Brain pericyte (primary cell): ENCODE data around the gene GALNT5.

ENCODE experiments used
- DNase-seq: peaks from one replicate; pipeline ENCODE4 v3.0.0-alpha.2; 2012; ENCODE audit warnings: low read depth, low spot score

GALNT5 gene

DNA sequence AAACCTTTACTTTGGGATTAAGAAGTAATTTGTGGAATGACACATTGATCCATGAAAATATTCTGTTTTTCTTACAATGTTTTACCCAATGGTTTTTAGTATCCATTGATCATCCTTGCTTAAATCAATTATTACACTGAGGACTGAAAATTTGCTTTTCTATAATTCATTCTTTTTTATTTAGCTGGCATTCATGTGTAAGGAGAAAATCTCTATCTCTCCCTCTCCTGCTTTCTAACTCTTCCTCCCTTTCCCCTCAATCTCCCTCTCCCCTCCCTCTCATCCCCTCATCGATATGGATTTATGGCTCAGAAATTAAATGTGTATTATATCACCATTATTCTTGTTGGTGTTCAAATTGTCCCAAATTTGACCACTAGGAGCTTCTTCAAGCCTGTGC, 29.7 kb downstream of the GALNT5 start:
- no peak for DNase-seq

DNA sequence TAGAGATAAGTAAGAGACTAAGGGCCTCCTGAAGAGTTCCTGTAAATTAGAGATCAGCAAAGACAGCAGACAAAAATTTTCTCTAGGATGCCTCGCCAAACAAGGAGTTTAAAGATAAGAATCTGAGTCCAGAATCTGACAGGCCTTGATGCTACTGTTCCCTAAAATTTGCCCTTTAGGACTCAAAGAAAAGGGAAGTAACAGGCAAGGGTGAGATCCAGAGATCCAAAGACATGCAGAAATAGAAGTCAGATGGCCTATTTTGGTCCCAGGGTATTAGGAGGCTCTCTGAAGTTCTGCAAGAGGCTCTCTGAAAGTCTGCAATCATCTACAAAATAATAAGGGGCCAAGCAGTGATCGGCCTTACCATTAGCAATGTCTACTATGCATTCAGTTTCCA, 33.0 kb downstream of the GALNT5 start:
- no peak for DNase-seq

DNA sequence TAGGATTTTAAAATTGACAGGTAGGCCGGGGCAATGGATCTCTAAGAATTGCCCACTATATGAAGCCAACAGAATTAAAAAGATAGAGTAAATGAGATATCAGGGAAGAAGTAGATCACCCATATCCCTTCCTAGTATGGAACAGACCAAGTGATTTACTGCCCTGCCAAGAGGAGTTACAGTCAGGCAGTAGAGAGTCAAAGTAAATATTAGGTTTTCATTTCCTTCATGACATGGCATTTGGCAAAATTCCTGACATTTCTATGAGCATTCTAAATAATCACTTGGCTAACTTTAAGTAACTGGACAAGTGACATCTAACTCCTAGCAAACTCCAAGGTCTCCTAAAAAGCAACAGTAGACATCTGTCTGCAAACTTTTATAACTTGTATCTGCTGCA, 33.5 kb downstream of the GALNT5 start:
- no peak for DNase-seq

DNA sequence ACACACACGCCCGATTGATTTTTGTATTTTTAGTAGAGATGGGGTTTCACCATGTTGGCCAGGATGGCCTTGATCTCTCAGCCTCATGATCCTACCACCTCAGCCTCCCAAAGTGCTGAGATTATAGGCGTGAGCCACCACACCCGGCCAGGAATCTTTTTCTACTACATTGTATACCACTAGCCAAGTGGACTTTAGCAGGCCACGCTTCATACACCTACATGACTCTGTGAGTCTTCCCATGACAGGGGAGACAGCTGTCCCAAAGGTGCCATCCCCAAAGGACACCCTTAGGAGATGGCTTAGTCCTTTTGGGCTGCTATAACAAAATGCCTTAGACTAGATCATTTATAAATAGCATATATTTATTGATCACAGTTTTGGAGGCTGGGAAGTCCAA, 35.3 kb downstream of the GALNT5 start:
- DNase-seq: no peak

DNA sequence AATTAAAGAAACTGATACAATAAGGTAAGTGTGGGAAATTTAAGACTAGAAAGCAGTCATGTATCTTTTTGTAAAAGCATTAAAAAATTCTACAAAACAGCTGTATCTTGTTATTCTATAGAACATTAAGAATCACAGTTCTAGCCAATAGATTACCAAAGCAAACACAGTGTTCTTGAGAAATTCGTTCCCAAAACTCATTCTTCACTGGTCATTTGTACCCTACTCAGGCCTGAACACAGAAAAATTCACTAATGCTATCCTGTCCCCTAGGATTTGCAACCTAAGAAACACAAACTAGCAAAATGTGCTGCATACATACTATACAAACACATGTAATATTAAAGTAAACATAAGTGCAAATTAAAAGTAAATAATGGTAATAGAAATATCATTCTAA, 39.0 kb downstream of the GALNT5 start:
- DNase-seq: no peak

DNA sequence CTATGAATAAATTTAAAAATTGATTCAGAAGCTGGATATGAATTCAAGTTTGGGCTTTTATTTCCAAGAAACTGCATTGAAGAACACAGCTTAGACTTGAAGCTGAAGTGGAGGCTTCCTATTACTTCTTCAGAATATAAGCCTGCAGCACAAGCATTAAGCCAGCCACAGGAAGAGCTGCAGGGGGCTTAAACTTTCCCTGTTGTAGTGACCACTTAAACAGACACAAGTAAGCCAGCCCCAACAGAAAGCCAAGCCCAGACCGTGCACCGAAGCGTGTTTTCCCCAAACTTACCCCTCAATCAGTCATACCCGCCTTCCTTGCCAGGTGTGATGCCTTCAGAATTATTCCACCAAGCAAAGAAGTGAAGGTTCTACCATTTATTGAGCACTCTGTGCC, 39.5 kb downstream of the GALNT5 start:
- no peak for DNase-seq

DNA sequence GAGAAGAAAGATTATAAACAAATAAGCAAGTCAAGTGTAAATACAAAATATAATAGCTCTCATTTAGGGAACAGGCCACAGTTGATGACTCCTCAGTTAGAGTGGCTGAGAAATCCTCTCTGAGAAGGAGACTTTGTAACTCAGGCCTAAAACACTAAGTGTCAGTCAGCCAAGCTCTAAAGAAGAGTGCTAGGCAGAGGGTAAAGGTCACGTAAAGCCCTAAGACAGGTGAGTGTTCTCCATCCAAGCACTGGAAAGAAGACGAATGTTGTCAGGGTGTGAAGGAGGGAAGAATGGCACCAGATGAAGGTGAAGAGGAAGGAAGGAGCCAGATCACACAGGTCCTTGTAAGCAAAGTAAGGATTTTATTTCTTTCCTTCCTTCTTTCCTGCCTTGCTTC, 43.8 kb downstream of the GALNT5 start:
- no peak for DNase-seq

DNA sequence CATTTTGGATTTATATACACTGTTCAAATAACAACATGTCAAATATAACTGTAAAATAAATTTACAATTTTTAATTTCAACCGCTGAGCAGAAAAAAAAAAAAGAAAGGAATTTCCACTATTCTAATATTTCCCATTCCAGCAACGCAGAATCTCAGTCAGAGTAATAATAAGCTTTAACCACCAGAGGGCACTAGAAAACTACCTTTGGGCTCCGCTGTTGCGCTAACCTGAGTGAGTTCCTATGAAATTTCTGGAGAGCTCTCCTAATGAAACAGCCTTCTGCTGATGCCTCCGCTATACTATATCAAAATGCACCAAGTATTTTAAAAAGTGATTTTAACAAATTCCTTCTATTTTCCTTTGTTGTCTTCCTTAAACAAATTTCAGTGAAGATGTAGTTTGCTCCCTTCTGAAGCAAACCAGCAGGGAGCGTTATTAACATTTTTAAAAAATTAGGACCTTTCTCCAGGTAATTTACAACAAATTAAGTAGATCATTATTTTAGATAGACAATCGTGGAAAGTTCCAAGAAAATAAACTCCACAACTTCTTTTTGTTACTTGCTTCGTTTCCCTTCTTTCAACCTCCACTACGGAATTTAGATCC, 45.1 kb downstream of the GALNT5 start:
- no peak for DNase-seq

DNA sequence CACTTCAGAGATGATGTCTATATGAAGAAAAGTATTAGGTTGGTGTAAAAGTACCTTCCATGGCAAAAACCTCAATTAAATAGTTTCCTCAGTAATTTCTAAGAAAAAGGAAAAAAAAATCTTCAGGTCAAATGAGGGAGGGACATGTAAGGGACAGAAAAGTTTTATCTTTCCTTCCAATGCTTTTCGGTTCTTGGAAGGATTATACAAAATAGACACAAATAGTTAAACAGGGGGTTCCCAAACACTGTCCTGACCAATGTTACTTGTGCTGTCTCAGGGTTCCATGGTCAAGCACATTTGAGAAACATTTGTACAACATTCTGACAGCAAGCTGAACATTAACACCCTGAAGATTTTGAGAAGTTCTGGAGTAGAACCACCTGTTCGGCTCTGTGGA, 46.1 kb downstream of the GALNT5 start:
- no peak for DNase-seq

DNA sequence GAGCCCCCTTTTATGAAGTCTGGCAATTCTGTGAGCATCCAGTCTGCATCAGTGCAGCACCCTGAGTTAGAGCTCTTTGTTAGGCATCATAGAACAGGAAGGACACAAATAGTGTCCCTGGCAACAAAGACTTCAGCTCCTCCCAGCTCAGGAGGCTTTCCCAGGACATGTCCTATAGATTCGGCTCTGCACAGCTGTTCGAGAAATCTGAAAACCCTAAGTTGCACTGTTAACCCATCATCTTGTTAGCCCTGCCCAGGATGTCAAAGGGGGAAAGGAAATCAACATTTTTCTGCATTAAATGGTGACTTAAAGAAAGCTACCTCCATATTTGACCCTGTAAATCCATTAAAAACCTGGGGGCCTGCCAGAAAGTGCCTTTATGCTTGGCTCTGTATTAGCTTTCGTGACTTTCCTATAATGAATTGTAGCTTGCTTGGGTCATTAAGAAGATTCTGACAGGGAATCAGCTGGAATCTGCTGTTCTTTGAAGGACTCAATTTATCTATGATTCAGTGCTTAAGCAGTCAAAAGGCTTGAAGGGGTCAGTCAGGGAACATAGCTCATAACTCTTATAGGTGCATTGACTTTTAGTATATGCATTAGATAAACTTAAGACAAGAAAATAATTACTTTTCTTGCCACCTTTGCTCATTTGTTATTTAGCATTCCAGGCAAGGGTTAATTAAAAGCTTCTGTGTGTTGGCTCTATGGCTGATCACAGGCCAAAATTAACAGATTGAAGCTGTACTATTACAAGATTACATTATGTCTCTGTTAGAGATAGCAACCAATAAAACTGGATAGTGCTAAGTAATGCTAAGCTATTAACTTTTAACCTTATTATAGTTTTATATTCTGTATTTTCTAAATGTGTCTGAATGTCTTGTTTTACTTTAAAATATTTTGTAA, 47.6 kb downstream of the GALNT5 start:
- DNase-seq: no peak

DNA sequence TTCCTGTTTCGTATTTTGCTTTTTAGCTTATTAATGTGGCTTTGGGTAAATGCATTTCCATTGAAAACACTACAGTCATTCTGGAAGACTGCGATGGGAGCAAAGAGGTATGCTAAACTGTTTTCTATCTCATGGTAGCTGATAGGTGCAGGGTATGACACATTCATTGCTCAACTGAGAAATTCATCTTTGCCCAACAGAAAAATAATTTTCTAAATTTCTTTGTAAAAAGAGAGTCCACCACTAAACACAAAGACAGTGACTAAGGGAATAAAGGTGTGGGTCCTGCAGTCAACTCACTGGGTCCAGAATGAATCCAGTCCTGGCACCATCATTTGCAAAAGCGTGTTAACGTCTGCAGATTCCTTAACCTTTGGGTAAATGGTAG, 48.2 kb downstream of the GALNT5 start:
- no peak for DNase-seq

DNA sequence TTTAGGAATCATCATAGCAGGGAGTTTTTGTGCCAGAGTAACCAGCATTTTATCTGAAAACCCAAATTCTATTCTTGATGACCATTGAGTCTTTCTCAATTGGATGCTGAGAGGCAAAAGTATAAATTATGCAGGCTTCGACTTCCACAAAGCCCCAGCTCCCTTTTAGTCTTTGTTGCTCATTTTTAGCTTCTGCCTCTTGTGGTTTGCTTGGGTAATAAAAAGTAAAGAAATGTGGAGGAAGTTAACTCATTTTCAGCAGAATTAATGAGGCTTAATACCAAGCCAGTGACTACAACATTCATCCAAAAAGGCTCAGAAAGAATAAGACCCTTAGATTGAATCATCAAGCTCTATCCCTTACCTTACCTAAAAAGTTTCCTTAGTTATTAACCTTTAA, 49.5 kb downstream of the GALNT5 start:
- no peak for DNase-seq

DNA sequence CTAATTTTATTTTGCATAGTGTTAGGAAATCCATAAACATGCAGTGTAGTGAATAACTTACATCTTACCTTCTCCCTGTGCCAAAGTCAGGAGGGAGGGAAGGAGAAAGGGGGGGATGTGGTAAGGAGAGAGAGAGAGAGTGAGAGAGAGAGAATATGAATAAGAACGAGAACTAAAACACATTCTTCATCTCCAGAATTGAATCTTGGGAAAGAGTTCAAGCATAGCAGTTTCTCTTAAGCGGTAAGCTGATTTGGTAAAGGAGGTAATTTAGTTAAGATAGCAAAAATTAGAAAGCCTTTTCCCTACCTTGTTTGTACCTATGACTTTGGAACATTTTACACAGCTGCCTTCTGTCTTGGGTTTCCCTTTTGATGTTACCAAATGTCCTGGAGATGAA, 52.4 kb downstream of the GALNT5 start:
- no peak for DNase-seq

DNA sequence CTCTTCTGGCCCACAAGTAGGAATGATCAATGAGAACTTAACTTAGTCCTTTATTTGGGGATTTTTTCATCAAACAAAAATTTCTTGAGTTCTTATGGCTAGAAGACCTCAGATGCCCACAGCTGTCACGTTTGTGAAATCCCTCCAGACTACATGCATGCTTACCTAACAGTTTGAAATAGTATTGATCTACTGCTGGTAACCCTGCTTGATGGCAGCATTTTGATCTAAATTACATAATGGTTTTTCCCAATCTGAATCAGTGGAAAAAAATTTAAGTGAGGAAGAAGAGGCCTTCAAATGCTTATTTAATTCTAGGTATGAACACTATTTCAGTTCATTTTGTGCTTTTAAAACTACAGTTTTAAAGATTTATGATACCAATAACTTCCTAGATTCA, 54.2 kb downstream of the GALNT5 start:
- no peak for DNase-seq

DNA sequence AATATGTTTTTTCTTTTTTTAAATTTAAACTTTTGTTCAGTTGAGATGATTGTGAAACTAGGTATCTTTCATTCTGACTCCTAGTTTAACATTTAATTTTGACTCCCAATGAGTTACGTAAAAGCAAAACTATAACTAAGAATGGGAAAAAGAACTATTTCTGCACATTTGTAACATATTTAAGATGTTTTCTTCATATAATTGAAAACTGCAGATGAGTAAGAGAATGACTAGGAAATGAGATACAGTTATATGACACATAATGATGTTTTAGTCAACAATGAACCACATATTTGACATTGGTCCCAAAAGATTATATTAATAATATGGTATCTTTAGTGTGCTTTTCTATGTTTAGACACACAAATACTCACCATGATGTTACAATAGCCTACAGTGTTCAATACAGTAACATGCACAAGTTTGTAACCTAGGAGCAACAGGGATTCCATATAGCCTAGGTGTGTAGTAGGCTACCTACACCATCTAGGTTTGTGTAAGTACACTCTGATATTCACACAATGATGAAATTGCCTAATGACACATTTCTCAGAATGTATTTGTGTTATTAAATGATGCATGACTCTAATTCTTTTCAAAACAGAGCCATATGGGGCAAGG, 55.5 kb downstream of the GALNT5 start:
- no peak for DNase-seq

DNA sequence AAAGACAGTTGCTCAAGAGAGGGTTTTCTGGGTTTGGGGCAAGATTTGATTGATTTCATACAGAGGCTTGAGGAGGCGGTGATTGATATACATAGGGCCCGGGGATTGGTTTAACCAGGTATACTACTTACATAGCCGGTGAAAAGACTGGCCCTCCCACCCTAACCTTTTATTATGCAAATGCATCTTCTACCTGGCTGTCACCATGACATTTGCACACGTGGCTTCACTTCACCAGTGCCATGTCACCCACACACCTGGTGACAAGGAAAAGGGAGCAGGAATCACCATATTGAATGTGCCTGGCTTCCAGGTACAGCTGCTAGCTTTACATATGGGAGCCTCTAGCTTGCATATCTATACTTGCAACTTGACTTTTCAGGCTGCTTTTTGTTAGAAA, 58.4 kb downstream of the GALNT5 start:
- DNase-seq: no peak

DNA sequence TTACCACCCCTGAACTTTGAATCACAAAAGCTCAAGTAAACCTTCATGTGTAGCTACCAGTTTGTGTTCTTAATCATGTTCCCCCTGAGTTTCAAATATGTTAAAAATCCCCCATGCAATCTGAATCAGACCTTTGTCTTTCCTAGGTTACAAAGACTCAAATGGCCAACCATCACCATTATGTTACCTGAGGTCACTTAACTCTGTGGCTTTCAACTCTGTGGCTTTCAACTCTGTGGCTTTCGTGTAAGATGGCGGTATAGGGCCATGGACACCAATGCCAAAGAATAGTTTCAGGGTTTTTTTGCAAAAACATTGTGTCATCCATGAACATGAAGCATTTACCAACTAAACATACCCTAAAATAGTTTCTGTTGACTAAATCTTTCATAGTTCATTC, 61.4 kb downstream of the GALNT5 start:
- DNase-seq: no peak

DNA sequence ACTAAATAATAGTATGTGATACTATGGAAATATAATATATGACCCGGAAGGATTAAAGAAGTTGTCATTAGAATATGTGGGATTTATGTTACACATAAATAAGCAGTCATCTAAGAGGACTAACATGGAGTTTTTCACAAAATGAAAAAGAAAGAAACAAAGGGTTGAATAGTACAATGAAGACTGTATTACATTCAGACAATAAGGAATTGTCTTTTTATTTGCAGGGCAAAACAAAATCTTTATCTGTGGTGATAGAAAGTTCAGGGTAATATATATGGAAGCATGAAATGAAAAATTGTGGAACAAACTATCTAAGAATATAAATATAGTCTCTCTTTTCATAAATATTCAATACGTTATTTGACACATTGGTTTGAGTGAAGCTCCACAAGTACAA, 62.3 kb downstream of the GALNT5 start:
- DNase-seq: no peak

DNA sequence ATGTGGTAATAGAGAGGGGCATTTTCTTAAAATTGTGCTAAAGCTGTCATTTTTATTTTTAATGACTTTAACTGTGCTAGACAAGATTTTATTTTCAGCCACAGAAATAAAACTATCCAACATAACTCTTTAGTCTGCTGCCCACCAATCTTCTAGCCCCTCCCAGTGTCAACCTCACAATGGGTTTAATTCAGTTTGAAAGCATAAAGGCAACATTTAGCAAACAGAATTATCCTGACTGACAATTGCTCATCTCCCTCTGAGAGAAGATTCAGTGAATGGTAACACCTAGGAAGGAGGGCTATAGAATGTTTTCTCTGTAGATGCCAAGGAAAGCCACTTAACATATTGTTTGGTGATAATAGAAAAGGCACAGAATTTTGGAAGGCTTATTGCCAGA, 62.9 kb downstream of the GALNT5 start:
- no peak for DNase-seq

DNA sequence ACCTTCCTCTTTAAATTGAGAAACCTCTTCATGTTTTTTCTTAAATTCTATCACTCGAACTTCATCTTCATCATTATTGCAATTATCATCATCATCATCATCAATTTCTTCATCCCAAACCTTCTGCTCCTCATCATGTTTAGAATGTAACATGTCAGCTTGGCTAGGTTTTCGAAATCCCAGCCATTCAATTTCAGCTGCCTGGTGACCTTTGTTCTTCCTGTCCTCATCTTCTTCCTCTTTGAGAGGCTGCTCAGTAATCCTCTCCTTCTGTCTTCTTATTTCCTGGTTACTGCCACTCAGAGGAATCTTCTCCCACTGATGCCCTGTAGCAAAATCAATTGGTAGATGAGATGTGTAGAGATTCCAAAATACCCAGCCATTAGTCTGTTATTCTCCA, 64.0 kb downstream of the GALNT5 start:
- DNase-seq: no peak

DNA sequence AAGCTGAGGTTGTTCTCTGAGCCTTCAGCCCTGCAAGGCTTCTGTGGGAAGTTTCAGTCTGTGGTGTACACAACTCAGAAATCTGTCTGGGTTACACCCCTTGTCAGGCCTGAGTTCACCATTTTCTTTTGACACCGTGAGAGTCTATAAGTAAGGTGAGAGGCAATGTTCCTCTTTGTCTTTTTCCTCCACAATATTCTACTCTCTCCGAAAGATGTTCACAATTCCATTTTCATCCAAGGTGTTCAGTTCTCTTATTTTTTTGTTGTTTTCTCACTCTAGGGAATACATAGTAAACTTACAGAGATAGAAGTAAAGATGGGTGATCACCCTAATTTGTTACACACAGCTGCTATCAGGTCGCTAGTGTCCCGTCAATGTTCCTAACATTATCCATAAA, 64.9 kb downstream of the GALNT5 start:
- DNase-seq: no peak

DNA sequence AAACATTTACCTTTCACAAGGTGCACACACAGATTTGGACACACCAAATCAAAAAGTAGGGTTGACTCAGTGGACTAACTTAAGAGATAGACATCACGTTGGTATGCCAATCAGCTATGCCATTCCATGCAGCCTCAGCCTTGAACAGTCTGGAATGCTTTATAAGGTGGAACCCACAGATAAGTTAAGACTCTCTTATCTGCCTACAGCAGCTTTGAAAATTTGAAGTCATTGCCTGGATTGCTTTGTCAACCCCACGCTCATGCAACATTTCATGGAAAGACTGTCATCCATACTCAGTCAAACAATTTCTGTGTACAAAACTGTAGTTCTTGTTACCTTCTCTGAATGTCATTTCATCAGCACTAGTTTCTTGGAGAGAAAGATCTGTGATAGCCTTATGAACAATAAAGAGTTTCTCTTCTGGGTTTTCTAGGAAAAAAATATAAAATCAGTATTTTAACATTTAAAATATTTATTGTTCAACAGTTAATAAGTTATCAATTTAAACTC, 66.9 kb downstream of the GALNT5 start:
- DNase-seq: no peak

DNA sequence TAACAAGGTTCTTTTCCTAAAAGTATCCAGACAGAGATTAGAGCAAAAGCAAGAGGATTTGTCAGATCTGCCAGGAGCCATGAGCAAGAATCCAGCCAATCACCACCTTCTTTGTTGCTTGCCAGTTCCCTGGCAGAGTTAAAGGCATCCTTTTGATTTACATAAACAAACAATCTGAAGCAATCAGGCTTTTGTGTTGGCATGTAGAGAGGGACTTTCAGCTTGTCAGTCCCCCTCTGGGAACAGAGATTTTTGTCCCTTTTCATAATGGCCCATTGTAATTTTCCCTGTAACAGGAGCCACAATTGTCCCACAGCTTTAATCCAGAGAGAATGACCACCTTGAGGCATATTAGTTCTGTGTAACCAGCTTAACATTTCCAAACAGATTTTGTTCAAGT, 68.3 kb downstream of the GALNT5 start, which contains the start of gene ERMN:
Gene ERMN (minus strand): TSS at position 39 of the 400 bp plus-strand sequence. CDS start 182 bp downstream, outside the sequence.
- DNase-seq: no peak
